ENCODE results near the gene HAVCR1. TPM values are rescaled to one million over a fixed set of nuclear protein-coding genes. Genes with fewer than 3 reads are reported as not detected.

The HAVCR1 gene
- total and polyA plus RNA-seq, 2 donors (not counting 1 experiment from before 2014, with no cell fraction given), result not detected

- Mint-ChIP-seq H3K9me3 (ENCODE audit: insufficient read depth) (no peaks in the 10 kb centered on the region), H3K4me1 (no peaks in the 10 kb centered on the region), H3K27ac (no peak overlapping the region), H3K27me3 (no peaks in the 10 kb centered on the region), H3K4me3 (no peak overlapping the region)
- Histone ChIP-seq H3K9me3 (ENCODE audit: control extremely low read depth in 1 of 3, control insufficient read depth in 2 of 3, insufficient read depth in 1 of 3, low read length in 2 of 3) (no peaks in the 10 kb centered on the region), H2AFZ (ENCODE audit: insufficient read depth, low read depth, low read length, poor library complexity, severe bottlenecking) (no peak overlapping the region), H3K9ac (ENCODE audit: low read length) (no peak overlapping the region), H3K4me3 (ENCODE audit: control extremely low read depth in 1 of 5, extremely low read depth in 1 of 5, insufficient read depth in 1 of 5, low read depth in 2 of 5, low read length in 4 of 5) (no peak overlapping the region), H3K27ac (ENCODE audit: low read length in 2 of 2) (no peak overlapping the region), H3K27me3 (replicated peaks in 1 of 4; ENCODE audit: control extremely low read depth in 1 of 4, control insufficient read depth in 3 of 4, insufficient read depth in 4 of 4, low read length in 3 of 4) (no peaks in the 10 kb centered on the region), H4K20me1 (ENCODE audit: control insufficient read depth, insufficient read depth, low read length, poor library complexity, severe bottlenecking) (no peaks in the 10 kb centered on the region), H3K4me1 (ENCODE audit: control insufficient read depth in 2 of 2, insufficient read depth in 2 of 2, low read length in 2 of 2) (no peaks in the 10 kb centered on the region), H3K4me2 (replicated peaks; ENCODE audit: low read depth, low read length, poor library complexity, severe bottlenecking) (no peak overlapping the region), H3K36me3 (replicated peaks in 1 of 2; ENCODE audit: control extremely low read depth in 1 of 2, control insufficient read depth in 1 of 2, extremely low read depth in 1 of 2, insufficient read depth in 2 of 2, low read length in 1 of 2) (no peaks in the 10 kb centered on the region), H3K79me2 (ENCODE audit: control insufficient read depth, insufficient read depth, low read length) (no peaks in the 10 kb centered on the region)
- intact Hi-C loops (cut with micrococcal nuclease), result no loop called here
- no peak for DNase-seq
- POLR2A ChIA-PET, result no interaction called here
- TF ChIP-seq CTCF (IDR thresholded peaks at IDR 0.05), result no peak
- no peak for TF ChIP-seq EZH2 (IDR thresholded peaks at IDR 0.05; ENCODE audit: borderline replicate concordance, insufficient read depth, low read depth, low read length, poor library complexity, severe bottlenecking)
- ATAC-seq (ENCODE audit: low read depth), result no peak
- CTCF ChIA-PET, result no interaction called here
- 96% methylated on average over 4 of the region's 5 CpGs for whole genome bisulfite sequencing (ENCODE audit: insufficient coverage)
These were observed 9.4 kb upstream of the HAVCR1 start for GRCh38 chr5:157068339-157068738.

GRCh38 chr5:157067005-157067404 lies 8.1 kb upstream of the HAVCR1 start:
- Histone ChIP-seq H3K79me2 (ENCODE audit: control insufficient read depth, insufficient read depth, low read length) (no peaks in the 10 kb centered on the region), H4K20me1 (ENCODE audit: control insufficient read depth, insufficient read depth, low read length, poor library complexity, severe bottlenecking) (no peaks in the 10 kb centered on the region), H3K4me3 (ENCODE audit: control extremely low read depth in 1 of 5, extremely low read depth in 1 of 5, insufficient read depth in 1 of 5, low read depth in 2 of 5, low read length in 4 of 5) (no peak overlapping the region), H3K9me3 (ENCODE audit: control extremely low read depth in 1 of 3, control insufficient read depth in 2 of 3, insufficient read depth in 1 of 3, low read length in 2 of 3) (no peaks in the 10 kb centered on the region), H2AFZ (ENCODE audit: insufficient read depth, low read depth, low read length, poor library complexity, severe bottlenecking) (no peak overlapping the region), H3K27me3 (replicated peaks in 1 of 4; ENCODE audit: control extremely low read depth in 1 of 4, control insufficient read depth in 3 of 4, insufficient read depth in 4 of 4, low read length in 3 of 4) (no peaks in the 10 kb centered on the region), H3K4me1 (ENCODE audit: control insufficient read depth in 2 of 2, insufficient read depth in 2 of 2, low read length in 2 of 2) (no peaks in the 10 kb centered on the region), H3K4me2 (replicated peaks; ENCODE audit: low read depth, low read length, poor library complexity, severe bottlenecking) (no peak overlapping the region), H3K9ac (ENCODE audit: low read length) (no peak overlapping the region), H3K27ac (ENCODE audit: low read length in 2 of 2) (no peak overlapping the region), H3K36me3 (replicated peaks in 1 of 2; ENCODE audit: control extremely low read depth in 1 of 2, control insufficient read depth in 1 of 2, extremely low read depth in 1 of 2, insufficient read depth in 2 of 2, low read length in 1 of 2) (no peaks in the 10 kb centered on the region)
- H3K4me3 Mint-ChIP-seq, result no peak overlapping the region
- CTCF ChIA-PET, result no interaction called here
- no peak for TF ChIP-seq EZH2 (IDR thresholded peaks at IDR 0.05; ENCODE audit: borderline replicate concordance, insufficient read depth, low read depth, low read length, poor library complexity, severe bottlenecking)
- POLR2A ChIA-PET, result no interaction called here
- ATAC-seq (ENCODE audit: low read depth) (no peak), DNase-seq (no peak)
- 42% methylated on average over 2 of the region's 2 CpGs for WGBS (ENCODE audit: insufficient coverage)
- intact Hi-C loops (cut with micrococcal nuclease), result no loop called here
- H3K27me3 Mint-ChIP-seq, result no peaks in the 10 kb centered on the region
- H3K4me1 Mint-ChIP-seq, result no peaks in the 10 kb centered on the region
- H3K9me3 Mint-ChIP-seq (ENCODE audit: insufficient read depth), result no peaks in the 10 kb centered on the region
- no peak overlapping the region for H3K27ac Mint-ChIP-seq
